ENCODE results near the gene XDH.

The XDH gene

GRCh38 chr2:31349160-31349559, 65.4 kb downstream of the XDH start:
- Histone ChIP-seq H3K4me1 (ENCODE audit: control insufficient read depth, insufficient read depth, low read length) (no peaks in the 10 kb centered on the region), H3K4me3 (ENCODE audit: low read length) (no peak overlapping the region), H3K27me3 (ENCODE audit: control insufficient read depth, insufficient read depth, low read length) (no peaks in the 10 kb centered on the region), H3K27ac (ENCODE audit: low read length) (no peak overlapping the region), H3K36me3 (ENCODE audit: control insufficient read depth, insufficient read depth, low read length) (no peaks in the 10 kb centered on the region), H3K9me3 (ENCODE audit: control insufficient read depth, insufficient read depth, low read length) (no peaks in the 10 kb centered on the region)
- WGBS (ENCODE audit: insufficient coverage, insufficient read length) = no CpG with 5 or more reads among the region's 7 CpGs
- no peak for DNase-seq (ENCODE audit: low read depth, low spot score)

DNA sequence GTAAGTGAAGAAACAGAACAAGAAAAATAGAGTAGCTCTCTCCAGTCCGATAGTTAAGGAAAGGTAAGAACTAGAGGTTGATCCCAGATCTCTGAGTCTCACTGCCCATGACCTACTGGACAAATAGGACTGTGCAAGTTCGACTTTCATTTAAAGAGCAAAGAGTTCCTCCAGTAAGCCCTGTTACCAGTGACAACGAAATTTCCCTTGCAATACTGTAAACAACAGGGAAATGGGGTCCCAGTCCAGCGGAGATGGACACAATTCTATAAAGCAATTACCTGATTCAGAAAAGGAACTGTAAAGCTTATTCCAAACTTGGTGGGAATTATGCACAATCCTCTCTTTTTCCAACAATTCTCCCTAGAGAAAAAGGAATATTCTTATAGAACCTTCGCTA, 65.9 kb downstream of the XDH start:
- no peak overlapping the region for H3K27ac ChIP-seq (ENCODE audit: low read length)
- no peaks in the 10 kb centered on the region for H3K9me3 ChIP-seq (ENCODE audit: control insufficient read depth, insufficient read depth, low read length)
- H3K4me1 ChIP-seq (ENCODE audit: control insufficient read depth, insufficient read depth, low read length) = no peaks in the 10 kb centered on the region
- H3K27me3 ChIP-seq (ENCODE audit: control insufficient read depth, insufficient read depth, low read length) = no peaks in the 10 kb centered on the region
- no peak overlapping the region for H3K4me3 ChIP-seq (ENCODE audit: low read length)
- no CpG with 5 or more reads among the region's 5 CpGs for WGBS (ENCODE audit: insufficient coverage, insufficient read length)
- no peaks in the 10 kb centered on the region for H3K36me3 ChIP-seq (ENCODE audit: control insufficient read depth, insufficient read depth, low read length)
- no peak for DNase-seq (ENCODE audit: low read depth, low spot score)

DNA sequence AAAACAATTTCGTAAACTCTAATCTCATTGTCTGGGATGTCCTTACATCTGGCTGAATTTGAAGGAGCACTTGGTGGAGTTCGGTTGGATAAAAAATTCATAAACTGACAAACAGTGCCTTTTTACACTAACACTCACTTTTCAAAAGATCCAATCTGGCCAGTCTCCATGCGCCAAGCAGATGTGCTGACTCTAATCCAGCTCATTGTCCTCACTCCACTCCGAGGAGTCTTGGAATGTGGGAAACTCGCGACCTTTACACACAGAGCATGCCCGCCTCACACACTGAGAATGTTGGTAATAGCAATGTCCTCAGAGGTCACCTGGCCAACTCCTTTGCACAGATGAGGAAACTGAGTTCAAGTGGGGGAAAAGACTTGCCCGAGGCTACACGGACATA, 66.8 kb downstream of the XDH start:
- Histone ChIP-seq H3K4me3 (ENCODE audit: low read length) (no peak overlapping the region), H3K27me3 (ENCODE audit: control insufficient read depth, insufficient read depth, low read length) (no peaks in the 10 kb centered on the region), H3K4me1 (ENCODE audit: control insufficient read depth, insufficient read depth, low read length) (no peaks in the 10 kb centered on the region), H3K27ac (ENCODE audit: low read length) (no peak overlapping the region), H3K9me3 (ENCODE audit: control insufficient read depth, insufficient read depth, low read length) (no peaks in the 10 kb centered on the region), H3K36me3 (ENCODE audit: control insufficient read depth, insufficient read depth, low read length) (no peaks in the 10 kb centered on the region)
- WGBS (ENCODE audit: insufficient coverage, insufficient read length) = no CpG with 5 or more reads among the region's 9 CpGs
- DNase-seq (ENCODE audit: low read depth, low spot score) = no peak

GRCh38 chr2:31347319-31347718, 67.2 kb downstream of the XDH start:
- Histone ChIP-seq H3K9me3 (ENCODE audit: control insufficient read depth, insufficient read depth, low read length) (no peaks in the 10 kb centered on the region), H3K27ac (ENCODE audit: low read length) (no peak overlapping the region), H3K4me1 (ENCODE audit: control insufficient read depth, insufficient read depth, low read length) (no peaks in the 10 kb centered on the region), H3K4me3 (ENCODE audit: low read length) (no peak overlapping the region), H3K27me3 (ENCODE audit: control insufficient read depth, insufficient read depth, low read length) (no peaks in the 10 kb centered on the region), H3K36me3 (ENCODE audit: control insufficient read depth, insufficient read depth, low read length) (no peaks in the 10 kb centered on the region)
- WGBS (ENCODE audit: insufficient coverage, insufficient read length) = no CpG with 5 or more reads among the region's 6 CpGs
- no peak for DNase-seq (ENCODE audit: low read depth, low spot score)

- DNase-seq (ENCODE audit: low read depth, low spot score) = no peak
- Histone ChIP-seq H3K36me3 (ENCODE audit: control insufficient read depth, insufficient read depth, low read length) (no peaks in the 10 kb centered on the region), H3K27ac (ENCODE audit: low read length) (no peak overlapping the region), H3K4me1 (ENCODE audit: control insufficient read depth, insufficient read depth, low read length) (no peaks in the 10 kb centered on the region), H3K27me3 (ENCODE audit: control insufficient read depth, insufficient read depth, low read length) (no peaks in the 10 kb centered on the region), H3K9me3 (ENCODE audit: control insufficient read depth, insufficient read depth, low read length) (no peaks in the 10 kb centered on the region), H3K4me3 (ENCODE audit: low read length) (no peak overlapping the region)
- WGBS (ENCODE audit: insufficient coverage, insufficient read length) = no CpG with 5 or more reads among the region's 4 CpGs
Measured at GRCh38 chr2:31344447-31344846, 70.1 kb downstream of the XDH start.

DNA sequence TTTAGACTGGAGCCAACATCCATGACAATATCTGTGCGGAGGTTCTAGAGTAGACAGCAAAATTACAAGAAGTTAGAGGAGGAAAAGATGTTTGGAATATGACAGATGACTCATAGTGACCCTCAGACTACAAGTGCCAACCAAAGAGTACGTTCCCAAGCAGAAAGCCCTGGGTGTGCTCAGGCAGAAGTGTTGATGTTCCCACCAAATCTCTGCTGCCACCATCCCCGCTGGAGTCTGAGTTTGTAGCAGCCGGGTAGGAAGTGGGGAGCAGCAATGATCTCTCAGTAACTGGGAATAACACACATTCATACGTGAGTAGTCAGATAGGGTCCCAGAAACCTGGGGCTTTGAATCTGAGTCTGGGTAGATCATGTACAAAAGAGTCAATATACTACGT, 73.2 kb downstream of the XDH start:
- Histone ChIP-seq H3K9me3 (ENCODE audit: control insufficient read depth, insufficient read depth, low read length) (no peaks in the 10 kb centered on the region), H3K4me3 (ENCODE audit: low read length) (no peak overlapping the region), H3K36me3 (ENCODE audit: control insufficient read depth, insufficient read depth, low read length) (no peaks in the 10 kb centered on the region), H3K27ac (ENCODE audit: low read length) (no peak overlapping the region), H3K27me3 (ENCODE audit: control insufficient read depth, insufficient read depth, low read length) (no peaks in the 10 kb centered on the region), H3K4me1 (ENCODE audit: control insufficient read depth, insufficient read depth, low read length) (no peaks in the 10 kb centered on the region)
- WGBS (ENCODE audit: insufficient coverage, insufficient read length) = no CpG with 5 or more reads among the region's 6 CpGs
- no peak for DNase-seq (ENCODE audit: low read depth, low spot score)

DNA sequence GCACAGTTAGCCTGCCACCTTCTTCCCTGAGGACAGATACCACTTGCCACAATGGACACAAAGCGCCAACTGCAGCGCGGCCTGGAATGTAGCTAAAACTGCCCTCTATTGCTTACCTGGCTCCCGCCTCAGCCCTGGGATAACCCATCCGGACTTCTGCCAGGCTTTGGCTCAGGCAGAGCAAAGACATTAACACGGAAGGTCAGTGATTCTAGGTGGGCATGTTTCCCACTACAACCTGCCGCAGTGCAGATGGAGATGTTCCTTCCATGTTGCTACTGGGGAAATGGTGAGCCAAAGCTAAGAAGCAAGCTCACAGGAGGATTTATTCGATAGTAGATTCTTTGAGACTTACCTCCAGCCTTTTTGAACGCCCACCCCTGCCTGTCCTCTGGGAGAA, 74.8 kb downstream of the XDH start:
- H3K36me3 ChIP-seq (ENCODE audit: control insufficient read depth, insufficient read depth, low read length) = no peaks in the 10 kb centered on the region
- H3K9me3 ChIP-seq (ENCODE audit: control insufficient read depth, insufficient read depth, low read length) = no peaks in the 10 kb centered on the region
- no peak overlapping the region for H3K4me3 ChIP-seq (ENCODE audit: low read length)
- H3K27ac ChIP-seq (ENCODE audit: low read length) = no peak overlapping the region
- WGBS (ENCODE audit: insufficient coverage, insufficient read length) = no CpG with 5 or more reads among the region's 9 CpGs
- no peaks in the 10 kb centered on the region for H3K27me3 ChIP-seq (ENCODE audit: control insufficient read depth, insufficient read depth, low read length)
- no peaks in the 10 kb centered on the region for H3K4me1 ChIP-seq (ENCODE audit: control insufficient read depth, insufficient read depth, low read length)
- DNase-seq (ENCODE audit: low read depth, low spot score) = no peak

DNA sequence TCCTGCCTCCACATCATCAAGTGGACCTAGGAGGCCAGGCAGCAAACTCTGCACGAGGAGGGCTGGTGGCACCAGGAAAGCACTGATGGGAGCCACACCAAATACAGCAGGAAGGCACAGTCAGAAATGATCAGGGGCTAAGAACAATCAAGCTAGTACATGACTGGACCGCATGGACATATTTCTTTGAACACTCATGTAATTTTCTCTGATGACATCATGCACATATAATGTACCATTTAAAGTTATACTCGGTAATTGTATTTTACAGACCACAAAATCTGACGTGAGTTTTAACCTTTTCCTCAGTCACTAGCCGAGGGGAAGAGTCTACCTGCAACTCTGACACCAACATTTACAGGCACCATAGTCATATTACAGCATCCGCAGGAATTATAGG, 76.7 kb downstream of the XDH start:
- no peak overlapping the region for H3K4me3 ChIP-seq (ENCODE audit: low read length)
- WGBS (ENCODE audit: insufficient coverage, insufficient read length) = no CpG with 5 or more reads among the region's 6 CpGs
- no peak overlapping the region for H3K27ac ChIP-seq (ENCODE audit: low read length)
- no peaks in the 10 kb centered on the region for H3K9me3 ChIP-seq (ENCODE audit: control insufficient read depth, insufficient read depth, low read length)
- peaks cover 3% of the 10 kb centered on the region; the same call in 1 of the 2 replicates for H3K4me1 ChIP-seq (ENCODE audit: control insufficient read depth, insufficient read depth, low read length)
- no peak for DNase-seq (ENCODE audit: low read depth, low spot score)
- H3K27me3 ChIP-seq (ENCODE audit: control insufficient read depth, insufficient read depth, low read length) = no peaks in the 10 kb centered on the region
- H3K36me3 ChIP-seq (ENCODE audit: control insufficient read depth, insufficient read depth, low read length) = no peaks in the 10 kb centered on the region

DNA sequence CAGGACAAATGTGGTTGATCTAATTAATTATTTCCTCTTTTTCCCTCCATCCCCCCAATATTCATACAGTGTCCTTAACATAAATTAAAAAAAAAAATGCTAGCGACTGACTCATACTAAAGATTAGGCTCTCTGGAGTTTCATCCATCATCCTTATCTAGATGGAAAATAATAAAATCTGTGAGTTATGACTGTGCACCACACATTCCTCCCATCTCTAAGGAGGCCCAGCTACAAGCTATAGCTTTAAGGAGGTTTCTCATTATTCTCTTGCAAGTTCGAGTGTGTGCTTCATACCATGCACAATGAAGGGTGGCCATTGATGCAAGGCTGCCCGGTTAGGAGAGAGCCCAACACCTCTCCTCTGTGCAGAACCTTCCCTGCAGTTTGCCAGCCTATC, 77.3 kb downstream of the XDH start:
- no peaks in the 10 kb centered on the region for H3K9me3 ChIP-seq (ENCODE audit: control insufficient read depth, insufficient read depth, low read length)
- H3K27me3 ChIP-seq (ENCODE audit: control insufficient read depth, insufficient read depth, low read length) = no peaks in the 10 kb centered on the region
- DNase-seq (ENCODE audit: low read depth, low spot score) = no peak
- peaks cover 3% of the 10 kb centered on the region; the same call in 1 of the 2 replicates for H3K4me1 ChIP-seq (ENCODE audit: control insufficient read depth, insufficient read depth, low read length)
- no CpG with 5 or more reads among the region's 3 CpGs for WGBS (ENCODE audit: insufficient coverage, insufficient read length)
- no peak overlapping the region for H3K4me3 ChIP-seq (ENCODE audit: low read length)
- H3K36me3 ChIP-seq (ENCODE audit: control insufficient read depth, insufficient read depth, low read length) = no peaks in the 10 kb centered on the region
- H3K27ac ChIP-seq (ENCODE audit: low read length) = no peak overlapping the region

DNA sequence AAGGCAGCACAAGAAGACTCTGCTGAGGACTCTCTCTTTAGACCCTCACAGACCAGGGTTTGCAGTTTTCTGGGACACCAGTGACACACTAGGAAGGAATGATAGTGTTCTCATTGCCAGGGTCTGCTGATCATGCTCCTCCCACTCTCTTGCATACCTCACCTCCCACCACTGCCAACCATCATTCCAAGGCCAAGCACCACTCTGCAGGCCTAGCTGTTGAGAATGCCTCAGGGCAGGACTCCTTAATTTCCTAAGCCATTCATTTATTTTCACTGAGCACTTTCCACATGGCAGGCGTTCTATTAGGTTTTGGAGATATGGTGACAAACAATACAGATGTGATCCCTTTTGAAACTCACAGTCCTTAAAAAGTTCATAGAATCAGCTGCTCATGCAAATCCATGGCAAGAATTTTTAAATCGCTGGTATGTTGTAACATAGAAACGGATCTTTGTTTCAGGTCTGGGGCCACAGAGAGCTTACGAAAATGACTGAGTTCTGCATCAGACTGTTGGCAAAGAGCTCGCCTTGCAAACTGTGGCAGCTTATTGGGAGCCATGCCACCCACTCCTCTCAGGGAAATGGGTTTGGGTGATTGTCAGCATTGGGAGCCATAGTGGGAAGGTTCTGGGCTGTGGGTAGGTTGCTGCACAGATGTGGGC, 78.5 kb downstream of the XDH start:
- no CpG with 5 or more reads among the region's 5 CpGs for WGBS (ENCODE audit: insufficient coverage, insufficient read length)
- H3K4me3 ChIP-seq (ENCODE audit: low read length) = no peak overlapping the region
- H3K4me1 ChIP-seq (ENCODE audit: control insufficient read depth, insufficient read depth, low read length) = peaks cover 3% of the 10 kb centered on the region; the same call in 1 of the 2 replicates
- H3K36me3 ChIP-seq (ENCODE audit: control insufficient read depth, insufficient read depth, low read length) = no peaks in the 10 kb centered on the region
- no peak for DNase-seq (ENCODE audit: low read depth, low spot score)
- no peak overlapping the region for H3K27ac ChIP-seq (ENCODE audit: low read length)
- H3K27me3 ChIP-seq (ENCODE audit: control insufficient read depth, insufficient read depth, low read length) = no peaks in the 10 kb centered on the region
- H3K9me3 ChIP-seq (ENCODE audit: control insufficient read depth, insufficient read depth, low read length) = no peaks in the 10 kb centered on the region

- Histone ChIP-seq H3K9me3 (ENCODE audit: control insufficient read depth, insufficient read depth, low read length) (no peaks in the 10 kb centered on the region), H3K4me3 (ENCODE audit: low read length) (no peak overlapping the region), H3K27ac (ENCODE audit: low read length) (no peak overlapping the region), H3K27me3 (ENCODE audit: control insufficient read depth, insufficient read depth, low read length) (no peaks in the 10 kb centered on the region), H3K4me1 (ENCODE audit: control insufficient read depth, insufficient read depth, low read length) (peaks cover 3% of the 10 kb centered on the region; the same call in 1 of the 2 replicates), H3K36me3 (ENCODE audit: control insufficient read depth, insufficient read depth, low read length) (no peaks in the 10 kb centered on the region)
- no peak for DNase-seq (ENCODE audit: low read depth, low spot score)
- no CpG with 5 or more reads among the region's 5 CpGs for WGBS (ENCODE audit: insufficient coverage, insufficient read length)
Measured at GRCh38 chr2:31334311-31335026, 80.1 kb downstream of the XDH start.

Measured in iPS DF 6.9 (cell line).